ENCODE data around the gene ALOX12B.
A peak's percentile ranks its signal among the peaks of the same experiment; 100 is the strongest.

ALOX12B gene

DNA sequence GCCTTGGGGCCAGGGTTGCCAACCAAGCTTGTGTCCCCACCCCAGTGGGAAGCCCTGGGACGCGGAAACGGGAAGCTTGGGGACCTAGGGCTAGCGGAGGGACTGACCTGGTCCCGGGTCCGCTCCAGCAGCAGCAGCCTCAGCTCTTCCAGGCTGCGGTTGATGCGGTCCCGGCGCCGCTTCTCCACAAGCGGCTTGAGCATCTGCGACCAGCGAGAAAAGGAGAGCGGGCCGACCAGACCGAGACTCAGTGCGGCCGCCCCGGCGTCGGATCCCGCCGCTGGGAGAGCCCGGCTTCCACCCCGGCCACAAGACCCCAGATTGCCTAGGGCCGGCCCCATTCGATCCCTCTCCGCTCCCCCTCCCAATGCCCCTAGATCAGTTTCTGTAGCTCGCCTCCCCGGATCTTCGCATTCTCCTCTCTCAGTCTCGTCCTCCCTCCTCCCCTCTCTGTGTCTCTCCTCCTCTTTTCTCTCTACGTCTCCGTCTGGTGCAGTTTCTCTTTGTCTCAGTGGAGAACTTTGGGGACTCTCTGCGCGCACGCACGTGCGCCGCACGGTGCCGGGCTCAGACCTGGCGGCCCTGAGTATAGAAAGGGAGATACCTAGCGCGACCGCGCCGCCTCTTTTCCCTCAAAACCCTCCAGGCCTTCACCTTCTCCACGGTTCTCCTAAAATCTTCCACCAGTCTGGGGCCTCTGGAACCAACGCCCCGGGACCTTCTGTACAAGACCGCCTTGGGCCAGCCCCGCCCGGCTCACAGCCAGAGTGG, 35.6 kb upstream of the ALOX12B start:
- H3K79me1 ChIP-seq (ENCODE audit: low read length) = no peaks in the 10 kb centered on the region
- H3K27ac ChIP-seq (ENCODE audit: low read depth, low read length) = no peak overlapping the region
- peak overlapping the region; percentile 22 for H3K4me2 ChIP-seq (ENCODE audit: low read length)
- no CpG with 5 or more reads among the region's 55 CpGs for WGBS (ENCODE audit: extremely low coverage, insufficient coverage, low lambda C conversion rate)
- H3K4me1 ChIP-seq (ENCODE audit: control insufficient read depth, low read depth, low read length) = peaks cover 4% of the 10 kb centered on the region
- no peaks in the 10 kb centered on the region for H3K36me3 ChIP-seq (ENCODE audit: control insufficient read depth, insufficient read depth, low read length)
- H3K4me3 ChIP-seq (ENCODE audit: low read length) = peak overlapping the region; percentile 39
- no peak overlapping the region for H2BK5ac ChIP-seq (ENCODE audit: low read length)
- peak; percentile 41 for DNase-seq
- H3K18ac ChIP-seq (ENCODE audit: low read length) = no peak overlapping the region
- H3K56ac ChIP-seq (ENCODE audit: low read length) = peak overlapping the region; percentile 53
- H2BK15ac ChIP-seq (replicated peaks; ENCODE audit: low read depth) = no peak overlapping the region
- H4K5ac ChIP-seq (ENCODE audit: low read length) = no peak overlapping the region
- no peak overlapping the region for H3K23ac ChIP-seq (ENCODE audit: low read length)
- no peak overlapping the region for H2BK120ac ChIP-seq (ENCODE audit: low read depth, low read length)
- no peaks in the 10 kb centered on the region for H3K79me2 ChIP-seq (ENCODE audit: control insufficient read depth, insufficient read depth, low read length)
- no peak overlapping the region for H4K8ac ChIP-seq (ENCODE audit: low read depth, low read length)
- no peak overlapping the region for H3K4ac ChIP-seq (ENCODE audit: low read depth, low read length)
- H3K27me3 ChIP-seq (ENCODE audit: insufficient read depth, low read length, poor library complexity) = peaks cover 17% of the 10 kb centered on the region
- H3K9ac ChIP-seq (ENCODE audit: low read length) = peak overlapping the region; percentile 62
- H2AK5ac ChIP-seq (ENCODE audit: low read length) = no peak overlapping the region

DNA sequence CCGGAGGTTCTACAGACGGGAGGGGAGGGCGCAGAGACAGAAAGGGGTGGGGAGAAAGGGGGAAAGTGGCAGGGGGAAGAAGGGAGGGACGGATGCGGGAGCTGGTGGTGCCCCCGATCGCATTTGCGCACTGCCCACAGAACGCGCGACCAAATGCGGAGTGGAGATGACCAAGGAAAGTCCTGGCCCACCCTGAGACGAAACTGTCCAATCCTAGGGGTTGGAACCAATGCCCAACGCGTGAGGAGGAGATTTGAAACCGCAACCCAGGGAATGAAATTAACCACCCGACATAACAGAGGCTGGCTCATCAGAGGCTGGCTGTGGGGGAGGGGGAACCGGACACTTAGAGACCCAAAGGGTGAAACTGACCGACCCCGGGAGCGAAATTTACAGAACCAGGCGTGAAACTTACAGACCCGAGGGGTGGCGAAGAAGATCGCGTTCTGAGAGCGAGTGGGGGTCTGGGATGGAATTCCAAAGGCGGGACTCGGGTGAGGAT, 35.0 kb upstream of the ALOX12B start:
- Histone ChIP-seq H3K27me3 (ENCODE audit: insufficient read depth, low read length, poor library complexity) (peaks cover 19% of the 10 kb centered on the region), H3K4ac (ENCODE audit: low read depth, low read length) (no peak overlapping the region), H3K79me1 (ENCODE audit: low read length) (no peaks in the 10 kb centered on the region), H3K27ac (ENCODE audit: low read depth, low read length) (no peak overlapping the region), H3K23ac (ENCODE audit: low read length) (no peak overlapping the region), H3K4me3 (ENCODE audit: low read length) (peak overlapping the region; percentile 39), H4K8ac (ENCODE audit: low read depth, low read length) (no peak overlapping the region), H2BK120ac (ENCODE audit: low read depth, low read length) (no peak overlapping the region), H3K36me3 (ENCODE audit: control insufficient read depth, insufficient read depth, low read length) (no peaks in the 10 kb centered on the region), H3K9ac (ENCODE audit: low read length) (peak overlapping the region; percentile 62), H3K18ac (ENCODE audit: low read length) (no peak overlapping the region), H4K5ac (ENCODE audit: low read length) (no peak overlapping the region), H2AK5ac (ENCODE audit: low read length) (no peak overlapping the region), H3K4me1 (ENCODE audit: control insufficient read depth, low read depth, low read length) (peaks cover 4% of the 10 kb centered on the region), H2BK5ac (ENCODE audit: low read length) (no peak overlapping the region), H3K4me2 (ENCODE audit: low read length) (peak overlapping the region; percentile 22), H3K56ac (ENCODE audit: low read length) (peak overlapping the region; percentile 1), H3K79me2 (ENCODE audit: control insufficient read depth, insufficient read depth, low read length) (no peaks in the 10 kb centered on the region), H2BK15ac (replicated peaks; ENCODE audit: low read depth) (no peak overlapping the region)
- WGBS (ENCODE audit: extremely low coverage, insufficient coverage, low lambda C conversion rate) = no CpG with 5 or more reads among the region's 29 CpGs
- peak; percentile 42 for DNase-seq

DNA sequence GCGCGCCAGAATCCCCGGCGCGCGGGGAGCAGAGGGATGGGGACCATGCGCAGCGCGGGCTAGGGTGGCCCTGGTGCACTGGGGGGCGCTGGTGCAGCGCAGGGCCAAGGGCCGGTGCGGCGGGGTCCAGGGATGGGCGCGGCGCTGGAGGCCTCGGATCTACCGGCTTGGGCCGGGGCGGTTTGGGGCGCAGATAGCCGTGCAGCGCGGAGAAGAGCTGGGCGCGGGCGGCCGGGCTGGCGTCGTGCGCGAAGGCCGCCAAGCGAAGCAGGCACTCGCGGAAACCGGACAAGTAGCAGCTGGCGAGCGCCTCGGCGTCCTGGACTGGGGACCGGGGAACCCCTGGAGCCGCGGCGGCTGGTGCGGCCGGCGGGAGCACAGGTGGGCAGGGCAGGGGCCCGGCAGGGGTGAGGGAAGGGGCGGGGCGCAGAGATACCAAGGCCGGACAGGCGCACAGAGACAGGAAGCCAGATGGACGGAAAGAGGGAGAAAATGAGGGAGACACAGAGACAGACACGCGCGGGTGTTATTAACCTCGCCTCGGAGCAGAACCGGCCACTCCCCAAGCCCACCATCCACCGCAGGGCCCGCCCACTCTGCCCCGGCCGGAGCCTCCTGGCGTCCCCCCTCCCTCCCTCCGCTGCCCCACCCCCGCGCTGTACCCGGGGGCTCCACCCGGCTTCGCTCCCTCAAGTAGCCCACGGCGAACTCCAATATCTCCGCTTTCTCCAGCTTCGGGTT, 34.3 kb upstream of the ALOX12B start:
- Histone ChIP-seq H2AK5ac (ENCODE audit: low read length) (no peak overlapping the region), H3K4me1 (ENCODE audit: control insufficient read depth, low read depth, low read length) (peaks cover 4% of the 10 kb centered on the region), H3K4me2 (ENCODE audit: low read length) (peak overlapping the region; percentile 72), H3K79me1 (ENCODE audit: low read length) (no peaks in the 10 kb centered on the region), H3K9ac (ENCODE audit: low read length) (peak overlapping the region; percentile 37), H2BK120ac (ENCODE audit: low read depth, low read length) (no peak overlapping the region), H3K23ac (ENCODE audit: low read length) (no peak overlapping the region), H4K8ac (ENCODE audit: low read depth, low read length) (no peak overlapping the region), H4K5ac (ENCODE audit: low read length) (no peak overlapping the region), H3K27me3 (ENCODE audit: insufficient read depth, low read length, poor library complexity) (peaks cover 21% of the 10 kb centered on the region), H3K27ac (ENCODE audit: low read depth, low read length) (no peak overlapping the region), H3K4ac (ENCODE audit: low read depth, low read length) (no peak overlapping the region), H3K56ac (ENCODE audit: low read length) (peak overlapping the region; percentile 61), H3K36me3 (ENCODE audit: control insufficient read depth, insufficient read depth, low read length) (no peaks in the 10 kb centered on the region), H2BK15ac (replicated peaks; ENCODE audit: low read depth) (no peak overlapping the region), H3K18ac (ENCODE audit: low read length) (no peak overlapping the region), H3K4me3 (ENCODE audit: low read length) (peak overlapping the region; percentile 39), H3K79me2 (ENCODE audit: control insufficient read depth, insufficient read depth, low read length) (no peaks in the 10 kb centered on the region), H2BK5ac (ENCODE audit: low read length) (no peak overlapping the region)
- no CpG with 5 or more reads among the region's 76 CpGs for WGBS (ENCODE audit: extremely low coverage, insufficient coverage, low lambda C conversion rate)
- DNase-seq = peak; percentile 70

DNA sequence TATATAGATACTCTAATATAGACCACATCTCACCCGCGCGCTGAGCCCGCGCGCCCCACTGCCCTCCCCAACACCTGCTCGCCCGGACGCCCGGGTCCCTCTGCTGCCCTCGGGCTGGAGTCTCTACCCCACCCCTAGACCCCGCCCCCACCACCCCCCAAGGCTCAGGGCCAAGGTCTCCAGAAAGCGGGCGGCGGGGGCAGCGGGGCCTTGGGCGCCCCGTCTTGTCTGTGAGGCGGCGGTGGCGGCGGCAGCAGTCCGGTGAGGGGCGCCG, 33.8 kb upstream of the ALOX12B start:
- no peak overlapping the region for H2AK5ac ChIP-seq (ENCODE audit: low read length)
- no peak overlapping the region for H2BK5ac ChIP-seq (ENCODE audit: low read length)
- H3K23ac ChIP-seq (ENCODE audit: low read length) = no peak overlapping the region
- H3K79me1 ChIP-seq (ENCODE audit: low read length) = no peaks in the 10 kb centered on the region
- H3K36me3 ChIP-seq (ENCODE audit: control insufficient read depth, insufficient read depth, low read length) = no peaks in the 10 kb centered on the region
- no CpG with 5 or more reads among the region's 25 CpGs for WGBS (ENCODE audit: extremely low coverage, insufficient coverage, low lambda C conversion rate)
- no peaks in the 10 kb centered on the region for H3K79me2 ChIP-seq (ENCODE audit: control insufficient read depth, insufficient read depth, low read length)
- H3K9ac ChIP-seq (ENCODE audit: low read length) = no peak overlapping the region
- peaks cover 4% of the 10 kb centered on the region for H3K4me1 ChIP-seq (ENCODE audit: control insufficient read depth, low read depth, low read length)
- no peak overlapping the region for H3K27ac ChIP-seq (ENCODE audit: low read depth, low read length)
- no peak overlapping the region for H2BK15ac ChIP-seq (replicated peaks; ENCODE audit: low read depth)
- H3K27me3 ChIP-seq (ENCODE audit: insufficient read depth, low read length, poor library complexity) = peaks cover 26% of the 10 kb centered on the region
- H4K5ac ChIP-seq (ENCODE audit: low read length) = no peak overlapping the region
- no peak overlapping the region for H3K4ac ChIP-seq (ENCODE audit: low read depth, low read length)
- H3K56ac ChIP-seq (ENCODE audit: low read length) = no peak overlapping the region
- H4K8ac ChIP-seq (ENCODE audit: low read depth, low read length) = no peak overlapping the region
- H3K4me3 ChIP-seq (ENCODE audit: low read length) = no peak overlapping the region
- H3K4me2 ChIP-seq (ENCODE audit: low read length) = peak overlapping the region; percentile 83
- H3K18ac ChIP-seq (ENCODE audit: low read length) = no peak overlapping the region
- H2BK120ac ChIP-seq (ENCODE audit: low read depth, low read length) = no peak overlapping the region
- DNase-seq = no peak

DNA sequence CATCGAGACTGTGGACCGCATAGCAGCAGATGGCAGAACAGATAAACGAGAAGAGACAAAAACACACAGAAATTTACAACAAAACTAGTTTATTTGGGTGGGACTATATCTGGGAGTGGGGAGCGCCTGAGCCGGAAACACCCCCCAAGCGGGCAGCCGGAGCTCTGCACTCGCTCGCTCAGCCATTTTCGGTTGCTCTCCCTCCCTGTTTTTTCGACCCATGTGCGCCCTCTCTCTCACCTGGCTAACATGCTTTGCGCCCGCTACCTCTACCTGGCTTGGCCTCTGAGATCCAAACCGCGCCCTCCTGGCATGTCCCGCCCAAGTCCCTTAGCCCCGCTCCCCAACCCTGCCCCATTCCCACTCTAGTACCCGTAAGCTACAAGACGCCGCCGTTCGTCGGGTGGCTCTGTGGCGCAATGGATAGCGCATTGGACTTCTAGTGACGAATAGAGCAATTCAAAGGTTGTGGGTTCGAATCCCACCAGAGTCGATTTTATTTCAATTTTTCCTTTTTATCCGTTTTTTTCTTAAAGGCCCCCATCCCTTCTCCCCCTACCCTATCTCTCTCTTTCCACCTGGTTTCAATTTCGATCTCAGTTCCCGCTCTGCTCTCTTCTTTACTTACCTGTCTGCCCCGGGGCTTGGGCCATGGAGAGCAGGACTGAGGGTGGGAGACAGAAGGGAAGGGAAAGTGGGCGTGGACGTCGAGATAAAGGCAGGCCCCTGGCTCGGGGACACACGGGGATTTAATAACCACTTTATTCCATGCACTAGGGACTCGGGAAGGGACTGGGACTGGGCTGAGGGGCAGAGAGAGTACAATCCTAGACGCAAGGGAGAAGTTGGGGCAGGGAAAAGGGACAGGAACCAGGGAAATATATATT, 33.2 kb upstream of the ALOX12B start:
- Histone ChIP-seq H3K4me3 (ENCODE audit: low read length) (peak overlapping the region; percentile 22), H3K36me3 (ENCODE audit: control insufficient read depth, insufficient read depth, low read length) (no peaks in the 10 kb centered on the region), H4K5ac (ENCODE audit: low read length) (no peak overlapping the region), H3K4me1 (ENCODE audit: control insufficient read depth, low read depth, low read length) (peaks cover 4% of the 10 kb centered on the region), H4K8ac (ENCODE audit: low read depth, low read length) (no peak overlapping the region), H3K4me2 (ENCODE audit: low read length) (peak overlapping the region; percentile 83), H3K56ac (ENCODE audit: low read length) (peak overlapping the region; percentile 38), H3K27me3 (ENCODE audit: insufficient read depth, low read length, poor library complexity) (peaks cover 31% of the 10 kb centered on the region), H3K9ac (ENCODE audit: low read length) (peak overlapping the region; percentile 39), H3K23ac (ENCODE audit: low read length) (no peak overlapping the region), H2BK15ac (replicated peaks; ENCODE audit: low read depth) (no peak overlapping the region), H3K18ac (ENCODE audit: low read length) (no peak overlapping the region), H3K79me1 (ENCODE audit: low read length) (no peaks in the 10 kb centered on the region), H2BK5ac (ENCODE audit: low read length) (no peak overlapping the region), H3K79me2 (ENCODE audit: control insufficient read depth, insufficient read depth, low read length) (no peaks in the 10 kb centered on the region), H3K27ac (ENCODE audit: low read depth, low read length) (no peak overlapping the region), H2AK5ac (ENCODE audit: low read length) (no peak overlapping the region), H2BK120ac (ENCODE audit: low read depth, low read length) (no peak overlapping the region), H3K4ac (ENCODE audit: low read depth, low read length) (no peak overlapping the region)
- WGBS (ENCODE audit: extremely low coverage, insufficient coverage, low lambda C conversion rate) = no CpG with 5 or more reads among the region's 40 CpGs
- peak; percentile 93 for DNase-seq

All from mesendoderm (in vitro differentiated cells).